Muscle of arm (tissue), 12 donors: ENCODE results near the gene MACROD2. TPM values are rescaled to one million over a fixed set of nuclear protein-coding genes. Genes with fewer than 3 reads are reported as not detected.
A peak's percentile ranks its signal among the peaks of the same experiment; 100 is the strongest.

Experiments
- DNase-seq: peaks from one replicate; pipeline ENCODE4 v3.0.0-alpha.2; 2013
- polyA plus RNA-seq, 12 donors: library from polyadenylated mRNA; unstranded; fragments of 120-200 nt; gene quantifications; one replicate each; pipeline ENCODE4 v1.2.1, GENCODE V29; 2013; ENCODE audit not compliant: insufficient read length in 12 of 12

Gene MACROD2
- polyA plus RNA-seq, 12 donors: 2.7 to 19.1 (median 4.0) TPM; not detected in 1

GRCh38 chr20:15253431-15253830 is 1258.1 kb downstream of the MACROD2 start:
- no peak for DNase-seq

DNA sequence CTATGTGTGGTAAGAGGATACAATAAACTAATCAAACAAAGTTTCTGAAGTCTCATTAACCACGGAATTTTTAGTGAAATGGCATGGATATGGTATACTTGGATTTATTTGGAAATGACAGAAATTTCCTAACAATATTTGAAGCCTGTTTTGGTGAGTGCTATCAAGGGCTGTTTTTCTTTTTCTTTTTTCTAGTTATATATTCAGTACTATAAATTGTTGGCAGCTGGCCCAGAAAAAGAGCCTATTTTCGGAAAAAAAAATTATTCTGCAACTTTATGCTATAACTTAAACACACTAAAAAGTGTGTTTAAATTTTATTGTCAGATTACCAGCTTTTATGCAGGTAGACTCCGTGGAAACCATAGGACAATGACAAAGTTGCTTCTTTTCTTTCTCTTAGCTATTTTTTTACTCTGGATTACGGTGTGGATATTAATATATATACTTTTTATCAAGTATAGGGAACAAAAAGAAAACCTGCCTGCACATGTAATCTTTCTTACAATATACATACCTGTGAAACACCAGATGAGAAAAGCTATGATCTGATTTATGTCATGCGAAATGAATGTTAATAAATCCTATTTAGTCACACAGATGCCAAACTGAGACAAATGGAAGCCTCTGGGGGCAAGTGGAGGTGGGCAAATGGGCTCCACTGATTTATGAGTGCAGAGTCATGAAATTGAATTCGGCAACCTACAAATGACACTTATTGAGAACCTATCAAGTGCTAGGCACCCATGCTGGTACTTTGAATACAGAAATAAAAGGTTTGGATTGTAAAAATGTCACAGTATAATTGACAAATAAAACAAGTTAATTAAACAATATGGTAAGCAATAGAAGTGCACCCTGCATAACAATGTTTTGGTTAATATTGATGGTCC is 1261.6 kb downstream of the MACROD2 start:
- DNase-seq: peak; percentile 41

DNA sequence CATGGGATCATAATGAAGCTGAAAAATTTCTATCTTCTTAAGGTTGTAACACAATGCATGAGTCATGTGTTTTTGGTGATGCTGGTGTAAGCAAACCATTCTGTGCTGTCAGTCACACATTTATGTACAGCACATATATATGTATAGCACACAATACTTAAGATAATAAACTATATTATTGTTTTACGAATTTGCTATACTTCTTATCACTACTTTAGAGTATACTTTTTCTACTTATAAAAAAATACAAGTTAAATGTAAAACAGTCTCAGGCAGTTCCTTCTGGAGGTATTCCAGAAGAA is 1262.2 kb downstream of the MACROD2 start:
- DNase-seq: no peak

DNA sequence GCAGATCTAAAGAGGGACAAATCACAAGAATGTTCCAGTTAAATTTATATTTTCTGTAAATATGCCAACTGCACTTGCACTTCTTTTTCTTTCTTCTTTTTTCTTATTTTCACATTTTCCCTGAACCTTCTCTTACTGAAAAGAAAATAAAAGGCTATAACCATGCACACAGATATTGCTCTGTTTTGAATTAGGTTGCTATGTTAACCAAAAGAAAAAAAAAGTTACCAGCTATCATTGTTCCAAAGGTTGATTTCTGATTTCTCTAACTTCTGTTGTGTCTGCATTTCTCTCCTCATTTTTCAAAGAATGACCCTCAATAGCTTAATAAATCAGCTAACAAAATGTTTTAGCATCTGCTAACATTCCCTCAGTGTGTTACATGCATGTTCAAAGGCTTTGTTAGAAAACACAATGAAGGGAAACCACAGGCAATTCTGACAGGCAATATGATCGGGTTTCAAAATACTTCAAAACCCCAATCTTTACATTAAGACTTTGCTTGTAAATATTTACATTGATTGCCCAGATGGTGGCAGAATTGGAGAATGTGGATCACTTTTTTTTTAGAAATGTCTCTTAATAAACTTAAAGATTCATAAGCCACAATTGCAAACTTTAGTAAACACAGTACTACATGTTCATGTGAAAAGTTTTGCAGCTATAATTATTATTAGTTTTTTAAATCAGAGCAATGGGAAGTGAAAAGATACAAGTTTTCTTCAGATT is 1270.4 kb downstream of the MACROD2 start:
- DNase-seq: no peak

DNA sequence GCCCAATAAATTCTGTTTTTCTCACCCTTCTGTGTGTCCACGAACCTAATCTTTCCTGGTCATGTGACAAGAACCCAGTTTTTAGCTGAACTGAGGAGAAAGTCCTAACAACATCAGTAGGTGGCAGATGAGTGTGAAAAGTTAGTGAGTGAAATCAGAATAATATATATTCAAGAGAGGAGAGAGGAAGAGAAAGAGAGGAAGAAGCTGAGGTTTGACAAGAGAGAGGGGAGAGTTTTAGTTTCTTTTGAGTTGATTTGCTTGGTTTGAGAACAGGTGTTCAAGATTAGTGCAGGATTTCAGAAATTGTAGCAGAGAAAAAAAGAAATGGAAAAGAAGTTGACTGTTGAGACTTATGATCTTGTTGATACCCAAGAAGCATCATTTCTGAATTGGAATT is 1272.6 kb downstream of the MACROD2 start:
- no peak for DNase-seq

DNA sequence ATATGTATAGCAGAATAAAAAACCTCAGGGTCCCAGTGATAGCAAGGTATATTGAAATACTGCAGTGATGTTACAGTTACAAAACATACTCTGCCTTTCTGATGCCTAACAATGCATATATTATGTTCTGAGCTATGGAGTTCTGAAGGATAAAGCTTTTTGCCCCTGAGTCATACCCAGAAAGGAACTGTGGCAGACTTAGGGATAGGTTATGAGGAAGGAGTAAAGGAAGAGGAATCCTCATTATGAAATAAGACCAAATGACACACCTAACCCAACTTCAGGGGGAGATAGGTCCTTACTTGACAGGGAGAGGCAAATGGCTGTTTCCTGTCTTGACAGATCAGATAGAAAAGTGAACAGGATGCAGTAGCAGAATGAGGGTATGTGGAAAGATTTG is 1282.7 kb downstream of the MACROD2 start:
- no peak for DNase-seq

- no peak for DNase-seq
These were observed 1292.0 kb downstream of the MACROD2 start for GRCh38 chr20:15287329-15287728.

- DNase-seq: no peak
These were observed 1292.8 kb downstream of the MACROD2 start for GRCh38 chr20:15288106-15288505.

- no peak for DNase-seq
These were observed 1294.0 kb downstream of the MACROD2 start for GRCh38 chr20:15289337-15289736.

- no peak for DNase-seq
These were observed 1297.1 kb downstream of the MACROD2 start for GRCh38 chr20:15292405-15292804.

GRCh38 chr20:15296422-15296821 is 1301.1 kb downstream of the MACROD2 start:
- DNase-seq: no peak

GRCh38 chr20:15297059-15297875 is 1302.0 kb downstream of the MACROD2 start:
- no peak for DNase-seq

GRCh38 chr20:15302075-15302474 is 1306.8 kb downstream of the MACROD2 start:
- DNase-seq: no peak

DNA sequence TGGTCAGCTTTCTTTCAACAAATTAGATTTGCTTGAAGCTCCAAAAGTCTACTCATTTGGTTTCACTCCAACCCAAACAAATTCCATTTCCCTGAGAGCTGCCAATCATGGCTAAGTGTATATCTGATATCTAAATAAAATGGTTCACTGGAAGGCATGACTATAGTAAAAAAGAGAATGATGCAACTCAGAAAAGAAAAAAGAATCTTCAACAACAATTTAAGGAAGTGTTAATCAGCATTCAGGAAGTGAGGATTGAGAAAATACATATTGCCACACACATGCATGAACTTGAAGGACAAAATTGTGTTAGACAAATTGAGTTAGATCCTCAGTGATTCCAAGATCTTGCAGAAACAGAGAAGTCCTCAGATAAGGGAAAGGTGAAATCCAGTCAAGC is 1315.0 kb downstream of the MACROD2 start:
- DNase-seq: no peak

- DNase-seq: no peak
These were observed 1321.2 kb downstream of the MACROD2 start for GRCh38 chr20:15316556-15316955.

- no peak for DNase-seq
These were observed 1322.4 kb downstream of the MACROD2 start for GRCh38 chr20:15317546-15318232.

DNA sequence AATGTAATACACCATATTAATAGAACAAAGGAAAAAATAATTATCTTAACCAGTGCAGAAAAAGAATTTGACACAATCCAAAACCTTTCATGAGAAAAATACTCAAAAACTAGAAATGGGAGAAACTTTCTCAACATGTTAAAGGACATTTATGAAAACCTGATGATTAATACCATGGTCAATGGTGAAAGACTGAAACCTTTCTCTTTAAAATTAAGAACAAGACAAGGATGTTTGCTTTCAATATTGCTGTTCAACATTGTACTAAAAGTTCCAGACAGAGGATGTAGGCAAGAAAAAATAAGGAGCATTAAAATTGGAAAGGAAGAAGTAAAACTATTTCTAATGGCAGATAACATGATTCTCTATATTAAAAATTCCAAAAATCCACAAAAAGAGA is 1323.4 kb downstream of the MACROD2 start:
- DNase-seq: no peak

DNA sequence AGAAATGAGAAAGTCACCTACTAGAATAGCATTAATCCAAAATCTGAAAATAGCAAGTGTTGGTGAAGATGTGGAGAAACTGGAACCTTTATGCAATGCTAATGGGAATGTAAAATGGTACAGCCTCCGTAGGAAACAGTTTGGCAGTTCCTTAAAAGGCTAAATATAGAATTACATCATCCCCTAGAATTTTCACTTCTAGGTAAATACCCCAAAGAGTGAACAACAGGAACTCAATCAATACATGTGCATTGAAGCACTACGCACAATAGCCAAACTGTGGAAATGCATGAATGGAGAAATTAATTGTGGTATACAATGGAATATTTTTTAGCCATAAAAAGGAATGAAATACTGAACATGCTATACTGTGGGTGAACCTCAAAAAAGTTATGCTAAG is 1324.1 kb downstream of the MACROD2 start:
- DNase-seq: no peak

- DNase-seq: no peak
These were observed 1325.6 kb downstream of the MACROD2 start for GRCh38 chr20:15320941-15321340.

DNA sequence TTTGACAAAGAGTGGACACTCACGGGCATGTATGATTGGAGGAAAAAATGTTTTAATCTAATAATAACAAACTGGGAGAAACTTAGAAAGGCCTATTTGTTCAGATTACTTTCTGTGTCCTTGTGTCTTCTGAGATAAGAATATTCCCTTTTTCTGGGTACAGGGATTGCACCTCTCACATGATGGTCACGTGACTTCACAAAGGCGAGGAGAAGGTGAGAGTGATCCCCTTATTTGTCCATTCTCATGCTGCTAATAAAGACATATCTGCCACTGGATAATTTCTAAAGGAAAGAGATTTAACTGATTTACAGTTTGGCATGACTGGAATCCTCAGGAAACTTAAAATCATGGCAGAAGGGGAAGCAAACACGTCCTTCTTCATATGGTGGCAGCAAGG is 1331.8 kb downstream of the MACROD2 start:
- DNase-seq: no peak

- no peak for DNase-seq
These were observed 1332.8 kb downstream of the MACROD2 start for GRCh38 chr20:15328084-15328483.

DNA sequence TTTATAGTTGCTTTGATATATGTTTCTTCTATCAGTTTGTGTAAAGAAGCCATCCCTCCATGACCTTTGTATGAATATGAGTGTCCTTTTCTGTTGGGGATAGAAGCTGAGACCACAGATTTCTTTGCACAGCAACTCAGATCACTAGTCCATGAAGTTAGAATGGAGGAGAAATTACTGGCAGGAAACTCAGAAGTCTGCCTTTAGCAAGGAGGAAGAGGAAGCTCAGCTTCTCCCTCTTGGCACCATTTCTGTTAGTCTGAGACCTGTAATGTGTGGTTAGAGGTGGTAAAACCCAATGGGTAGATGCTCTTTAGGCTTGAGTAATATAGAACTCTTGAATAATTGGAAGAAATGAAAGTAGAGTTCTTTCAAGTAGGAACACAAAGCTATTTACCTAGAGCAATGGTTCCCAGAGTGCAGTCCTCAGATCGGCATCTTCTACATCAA is 1337.4 kb downstream of the MACROD2 start:
- DNase-seq: no peak
